ENCODE measurements around the gene C1QTNF3.
"Not testable (repeated sequence)": the region's sequence is repeated elsewhere in the genome, so short reads cannot be mapped to it uniquely, and the experiment has no call there.

C1QTNF3 gene, protein sequence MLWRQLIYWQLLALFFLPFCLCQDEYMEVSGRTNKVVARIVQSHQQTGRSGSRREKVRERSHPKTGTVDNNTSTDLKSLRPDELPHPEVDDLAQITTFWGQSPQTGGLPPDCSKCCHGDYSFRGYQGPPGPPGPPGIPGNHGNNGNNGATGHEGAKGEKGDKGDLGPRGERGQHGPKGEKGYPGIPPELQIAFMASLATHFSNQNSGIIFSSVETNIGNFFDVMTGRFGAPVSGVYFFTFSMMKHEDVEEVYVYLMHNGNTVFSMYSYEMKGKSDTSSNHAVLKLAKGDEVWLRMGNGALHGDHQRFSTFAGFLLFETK

GRCh38 chr5:34043099-34043876, at the start of gene C1QTNF3:
TSS of gene C1QTNF3 (minus strand) at chr5:34043213. CDS start at chr5:34043125, 88 bp downstream.
- Mint-ChIP-seq H3K9me3 (no peaks in the 10 kb centered on the region), H3K4me3 (no peak within 1 kb of the TSS), H3K36me3 (peaks cover 2% of the 10 kb centered on the region), H3K27me3 (no peaks in the 10 kb centered on the region), H3K4me1 (no peaks in the 10 kb centered on the region), H3K27ac (no peak within 1 kb of the TSS)
- CTCF ChIA-PET, result no interaction called here
- DNase-seq, result no peak

DNA sequence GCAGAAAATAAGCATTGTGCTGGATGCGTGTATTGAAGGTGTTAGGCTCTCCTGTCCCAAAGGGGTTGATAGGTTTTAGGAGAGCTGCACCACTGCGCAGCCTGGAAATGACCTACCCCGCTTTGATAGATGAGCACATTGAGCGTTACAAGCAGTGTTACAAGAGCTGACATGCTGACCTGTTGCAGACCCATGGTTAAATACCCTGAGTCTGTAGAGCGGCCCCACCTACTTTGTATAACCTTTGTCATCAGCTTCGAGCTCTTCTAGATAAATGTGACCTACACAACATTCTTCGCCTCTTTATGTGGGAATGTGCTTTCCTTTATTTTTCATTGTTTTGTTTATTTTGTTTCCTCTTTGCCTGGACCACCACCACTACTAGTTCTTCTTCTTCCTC, 48.0 kb upstream of the C1QTNF3 start:
- H3K27ac Mint-ChIP-seq, H3K27me3 Mint-ChIP-seq, H3K36me3 Mint-ChIP-seq, DNase-seq, H3K4me1 Mint-ChIP-seq, H3K9me3 Mint-ChIP-seq, H3K4me3 Mint-ChIP-seq, CTCF ChIA-PET: not testable (repeated sequence)

GRCh38 chr5:34089802-34090201, 46.8 kb upstream of the C1QTNF3 start:
- CTCF ChIA-PET, H3K4me3 Mint-ChIP-seq, H3K27me3 Mint-ChIP-seq, H3K36me3 Mint-ChIP-seq, H3K4me1 Mint-ChIP-seq, DNase-seq, H3K9me3 Mint-ChIP-seq, H3K27ac Mint-ChIP-seq: not testable (repeated sequence)

GRCh38 chr5:34087728-34088127, 44.7 kb upstream of the C1QTNF3 start:
- H3K4me1 Mint-ChIP-seq, DNase-seq, H3K9me3 Mint-ChIP-seq, H3K4me3 Mint-ChIP-seq, H3K27me3 Mint-ChIP-seq, H3K27ac Mint-ChIP-seq, H3K36me3 Mint-ChIP-seq, CTCF ChIA-PET: not testable (repeated sequence)

GRCh38 chr5:34083898-34084297, 40.9 kb upstream of the C1QTNF3 start:
- H3K36me3 Mint-ChIP-seq, H3K4me3 Mint-ChIP-seq, H3K9me3 Mint-ChIP-seq, H3K4me1 Mint-ChIP-seq, H3K27ac Mint-ChIP-seq, DNase-seq, H3K27me3 Mint-ChIP-seq, CTCF ChIA-PET: not testable (repeated sequence)

DNA sequence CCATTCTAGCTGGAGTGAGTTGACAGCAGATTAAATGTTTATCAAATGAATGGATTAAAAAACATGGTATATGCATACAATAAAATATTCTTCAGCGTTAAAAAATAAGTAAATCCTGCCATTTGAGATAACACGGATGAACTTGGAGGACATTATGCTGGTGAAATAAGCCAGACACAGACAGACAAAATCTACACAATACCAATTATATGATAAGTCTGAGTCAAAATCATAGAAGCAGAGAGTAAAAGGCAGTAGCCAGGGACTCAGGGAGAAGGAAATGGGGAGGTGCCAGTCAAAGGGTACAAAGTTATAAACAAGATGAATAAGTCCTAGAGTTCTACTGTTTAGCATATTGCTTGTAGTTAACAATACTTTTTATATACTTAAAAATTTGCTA, 36.5 kb upstream of the C1QTNF3 start:
- H3K9me3 Mint-ChIP-seq, H3K36me3 Mint-ChIP-seq, CTCF ChIA-PET, H3K27ac Mint-ChIP-seq, H3K4me3 Mint-ChIP-seq, H3K27me3 Mint-ChIP-seq, DNase-seq, H3K4me1 Mint-ChIP-seq: not testable (repeated sequence)

DNA sequence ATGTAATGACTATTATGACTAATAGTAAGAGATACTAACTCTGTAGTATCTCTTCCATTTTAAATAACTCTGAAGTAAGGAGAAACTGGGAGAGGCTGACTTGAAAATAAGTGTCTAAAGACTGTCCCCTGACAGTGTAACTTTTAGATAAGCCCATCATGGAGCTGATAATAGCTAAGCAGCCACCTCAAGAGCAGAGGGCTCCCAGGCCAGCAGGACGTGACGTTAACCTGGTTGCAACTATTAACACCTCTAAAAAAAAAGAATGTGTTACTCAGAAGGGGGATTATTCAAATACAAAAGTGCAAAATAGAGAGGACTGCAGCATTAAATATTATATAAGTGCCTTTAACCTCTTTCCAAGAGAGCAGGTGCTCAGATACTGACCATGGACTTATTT, 34.6 kb upstream of the C1QTNF3 start:
- H3K9me3 Mint-ChIP-seq, H3K4me1 Mint-ChIP-seq, H3K27ac Mint-ChIP-seq, H3K36me3 Mint-ChIP-seq, CTCF ChIA-PET, DNase-seq, H3K27me3 Mint-ChIP-seq, H3K4me3 Mint-ChIP-seq: not testable (repeated sequence)

- not testable (repeated sequence) for H3K27ac Mint-ChIP-seq
Measured at GRCh38 chr5:34076719-34077364, 33.8 kb upstream of the C1QTNF3 start.

DNA sequence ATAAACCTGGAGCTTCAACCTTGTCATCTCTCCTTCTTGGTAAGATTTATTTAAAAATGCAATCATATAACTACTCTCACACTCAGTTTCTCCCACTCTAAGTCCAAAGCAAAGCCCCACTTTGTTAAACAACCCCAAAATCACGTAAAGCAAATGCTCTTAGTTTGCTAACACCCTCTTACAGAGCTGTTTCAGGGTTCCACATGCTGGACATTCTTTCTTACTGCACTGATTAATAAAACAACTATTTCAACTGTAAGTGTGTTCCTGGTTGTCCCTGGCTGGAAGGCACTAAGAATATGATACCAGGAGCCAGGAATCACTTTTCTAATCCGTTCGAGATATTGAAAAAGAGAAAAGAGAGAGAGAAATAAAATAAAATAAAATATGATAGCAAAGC, 31.5 kb upstream of the C1QTNF3 start:
- DNase-seq, H3K27ac Mint-ChIP-seq, H3K4me3 Mint-ChIP-seq, H3K27me3 Mint-ChIP-seq, H3K4me1 Mint-ChIP-seq, H3K9me3 Mint-ChIP-seq, H3K36me3 Mint-ChIP-seq, CTCF ChIA-PET: not testable (repeated sequence)

More at GRCh38 chr5:34076719-34077364, 33.8 kb upstream of the C1QTNF3 start:
- H3K9me3 Mint-ChIP-seq, H3K4me1 Mint-ChIP-seq, CTCF ChIA-PET, H3K4me3 Mint-ChIP-seq, H3K36me3 Mint-ChIP-seq, DNase-seq, H3K27me3 Mint-ChIP-seq: not testable (repeated sequence)

- H3K27ac Mint-ChIP-seq, H3K9me3 Mint-ChIP-seq, CTCF ChIA-PET, H3K27me3 Mint-ChIP-seq, H3K4me1 Mint-ChIP-seq, DNase-seq, H3K4me3 Mint-ChIP-seq, H3K36me3 Mint-ChIP-seq: not testable (repeated sequence)
Measured at GRCh38 chr5:34074071-34074470, 31.1 kb upstream of the C1QTNF3 start.

GRCh38 chr5:34070626-34071025, 27.6 kb upstream of the C1QTNF3 start:
- H3K36me3 Mint-ChIP-seq, DNase-seq, H3K27ac Mint-ChIP-seq, H3K4me1 Mint-ChIP-seq, H3K27me3 Mint-ChIP-seq, H3K4me3 Mint-ChIP-seq, CTCF ChIA-PET, H3K9me3 Mint-ChIP-seq: not testable (repeated sequence)

- CTCF ChIA-PET, result no interaction called here
- no peak overlapping the region for H3K27ac Mint-ChIP-seq
Measured at GRCh38 chr5:34064656-34065055, 21.6 kb upstream of the C1QTNF3 start.

GRCh38 chr5:34062419-34062818, 19.4 kb upstream of the C1QTNF3 start:
- no peaks in the 10 kb centered on the region for H3K27me3 Mint-ChIP-seq
- no peak overlapping the region for H3K4me3 Mint-ChIP-seq
- H3K9me3 Mint-ChIP-seq, result peaks cover 8% of the 10 kb centered on the region
- CTCF ChIA-PET, result no interaction called here
- peaks cover 17% of the 10 kb centered on the region for H3K36me3 Mint-ChIP-seq
- DNase-seq, result no peak
- no peaks in the 10 kb centered on the region for H3K4me1 Mint-ChIP-seq
- H3K27ac Mint-ChIP-seq, result no peak overlapping the region

More at GRCh38 chr5:34064656-34065055, 21.6 kb upstream of the C1QTNF3 start:
- no peaks in the 10 kb centered on the region for H3K27me3 Mint-ChIP-seq
- peaks cover 15% of the 10 kb centered on the region for H3K36me3 Mint-ChIP-seq
- peaks cover 8% of the 10 kb centered on the region for H3K9me3 Mint-ChIP-seq
- H3K4me3 Mint-ChIP-seq, result no peak overlapping the region
- H3K4me1 Mint-ChIP-seq, result no peaks in the 10 kb centered on the region
- no peak for DNase-seq

DNA sequence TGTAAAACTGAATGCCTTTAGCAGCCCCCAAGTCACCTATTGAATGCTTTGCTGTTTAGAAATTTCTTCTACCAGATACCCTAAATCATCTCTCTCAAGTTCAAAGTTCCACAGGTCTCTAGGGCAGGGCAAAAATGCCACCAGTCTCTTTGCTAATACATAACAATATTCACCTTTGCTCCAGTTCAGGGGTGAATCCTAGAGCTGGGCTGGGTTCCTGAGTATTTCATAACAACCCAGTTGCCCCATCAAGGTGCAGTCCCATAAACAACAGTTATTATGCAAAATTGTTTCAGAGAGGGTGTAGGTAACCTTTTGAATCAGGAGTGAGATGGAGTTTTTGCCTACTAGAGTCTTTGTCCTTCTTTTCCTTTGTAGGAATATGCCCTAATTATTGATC, 19.0 kb upstream of the C1QTNF3 start:
- no peak for DNase-seq
- Mint-ChIP-seq H3K4me3 (no peak overlapping the region), H3K4me1 (no peaks in the 10 kb centered on the region), H3K9me3 (peaks cover 8% of the 10 kb centered on the region), H3K27me3 (no peaks in the 10 kb centered on the region), H3K27ac (no peak overlapping the region), H3K36me3 (peaks cover 14% of the 10 kb centered on the region)
- CTCF ChIA-PET, result no interaction called here

GRCh38 chr5:34059977-34060376, 17.0 kb upstream of the C1QTNF3 start:
- Mint-ChIP-seq H3K36me3 (peaks cover 11% of the 10 kb centered on the region), H3K4me3 (no peak overlapping the region), H3K27me3 (no peaks in the 10 kb centered on the region), H3K27ac (no peak overlapping the region), H3K9me3 (peaks cover 5% of the 10 kb centered on the region), H3K4me1 (no peaks in the 10 kb centered on the region)
- DNase-seq, result no peak
- CTCF ChIA-PET, result no interaction called here

Data from activated naive CD4-positive, alpha-beta T cell treated with anti-CD3 and anti-CD28 coated beads, Interleukin-2, amount 10 ng/mL, durations not matched to agents 7 days and 5 days (primary cell).